Heart left ventricle (tissue), 13 donors: Measurements from ENCODE around the gene SMARCAL1.

Experiments
- CTCF ChIP-seq, 12 donors: fragments of 200-600 bp; sonication (generic) in 4 of 12; IDR thresholded peaks; one replicate each; pipeline versions ENCODE4 v1.5.0 to v1.8.0; 2018 to 2022; ENCODE audit warnings: antibody characterized with exemption in 12 of 12, mild to moderate bottlenecking in 5 of 12
- POLR2A ChIP-seq, 2 donors: fragments of 450-650 bp; IDR thresholded peaks; one replicate each; pipeline ENCODE4 v1.6.1; 2017; ENCODE audit warnings: antibody characterized with exemption in 2 of 2, mild to moderate bottlenecking in 2 of 2, moderate library complexity in 2 of 2
- donor health status: ischemic (EF 13 %, LVEDD 7.1; RV severe dilation, severe dysfunction).
- donor health status: DM: no; HTN: yes; CAD: no.
- donor health status: DM: no; HTN: no; CAD: no.
- donor health status: ischemic (EF 25% LVEDD 6.9; RV normal size, moderate dysfunction).
- donor health status: ischemic (EF 25% LVEDD 5.7; RV mildly dilated, moderate dysfunction).
- donor health status: ischemic (EF 35%, LVEDD 5.7; RV mildly dilated, moderate dysfunction).
- donor health status: nonischemic (EF 11% LVEDD 7.7; RV severe dilation, severe dysfunction).
- donor health status: DM: yes; HTN: yes; CAD: no.
- donor health status: PGD.
- donor health status: ischemic (EF 29% LVEDD 5.4; RV normal size, mild dysfunction).
- donor health status: nonischemic (EF 23%, LVEDD 6.1; RV moderate dilation, normal function).

GRCh38 chr2:216363221-216363620 lies 49.1 kb upstream of the SMARCAL1 start:
- no peak for TF ChIP-seq CTCF (IDR thresholded peaks at IDR 0.05)
- no peak for TF ChIP-seq POLR2A (IDR thresholded peaks at IDR 0.05)
